Neural cell (in vitro differentiated cells): Measurements from ENCODE around the gene TSG101. TPM values are rescaled to one million over a fixed set of nuclear protein-coding genes. Genes with fewer than 3 reads are reported as not detected.

Source experiments
- H2AFZ ChIP-seq: fragments of 200-600, 300-800 bp; sonication (generic), shearing (Covaris generic); 2 replicates; pipeline ENCODE4 v1.6.0; 2014; ENCODE audit warnings: low read depth, mild to moderate bottlenecking, antibody characterized with exemption, low read length, moderate library complexity
- H3F3A ChIP-seq: fragments of 200-600 bp; shearing (Covaris generic); 2 replicates; pipeline ENCODE4 v1.6.1; 2016; ENCODE audit warnings: mild to moderate bottlenecking, moderate library complexity, mixed read lengths, antibody characterized with exemption, low read length; ENCODE audit not compliant: insufficient read depth, poor library complexity, severe bottlenecking
- H3K27ac ChIP-seq: fragments of 200-600, 300-800 bp; sonication (generic), shearing (Covaris generic); 2 replicates; pipeline ENCODE4 v1.5.1; 2014; ENCODE audit warnings: mild to moderate bottlenecking, low read length, moderate library complexity
- H3K27me3 ChIP-seq: fragments of 300-800, 200-600 bp; sonication (generic), shearing (Covaris generic); 2 replicates; pipeline ENCODE4 v1.6.0; 2014; ENCODE audit warnings: mild to moderate bottlenecking, low read depth, low read length, moderate library complexity; ENCODE audit not compliant: insufficient read depth
- H3K36me3 ChIP-seq: fragments of 300-800, 200-600 bp; sonication (generic), shearing (Covaris generic); 2 replicates; pipeline ENCODE4 v1.5.1; 2014; ENCODE audit warnings: mild to moderate bottlenecking, antibody characterized with exemption, low read length, moderate library complexity; ENCODE audit not compliant: insufficient read depth
- H3K4me2 ChIP-seq: fragments of 300-800, 200-600 bp; sonication (generic), shearing (Covaris generic); 2 replicates; pipeline ENCODE4 v1.6.0; 2014; ENCODE audit warnings: mild to moderate bottlenecking, low read length
- H3K4me3 ChIP-seq: fragments of 300-800, 200-600 bp; sonication (generic), shearing (Covaris generic); 2 replicates; pipeline ENCODE4 v1.5.1; 2014; ENCODE audit warnings: mild to moderate bottlenecking, low read length, moderate library complexity
- H3K79me2 ChIP-seq: fragments of 200-600 bp; shearing (Covaris generic); replicated peaks from 2 replicates; pipeline ENCODE4 v1.6.0; 2014; ENCODE audit warnings: mild to moderate bottlenecking, low read length, moderate library complexity; ENCODE audit not compliant: insufficient read depth
- H3K9ac ChIP-seq: fragments of 300-800, 200-600 bp; sonication (generic), shearing (Covaris generic); 2 replicates; pipeline ENCODE4 v1.6.1; 2016; ENCODE audit warnings: mild to moderate bottlenecking, low read length, mixed read lengths
- H3K9me2 ChIP-seq: fragments of 200-600 bp; shearing (Covaris generic); 2 replicates; pipeline ENCODE4 v1.6.1; 2016; ENCODE audit warnings: mild to moderate bottlenecking, low read length, mixed read lengths; ENCODE audit not compliant: insufficient read depth
- H3K9me3 ChIP-seq: fragments of 200-600, 300-800 bp; sonication (generic), shearing (Covaris generic); 2 replicates; pipeline ENCODE4 v1.6.1; 2016; ENCODE audit warnings: mild to moderate bottlenecking, mixed run types, low read length, moderate library complexity, mixed read lengths
- H4K20me1 ChIP-seq: fragments of 200-600 bp; shearing (Covaris generic); 2 replicates; pipeline ENCODE4 v1.6.1; 2016; ENCODE audit warnings: mild to moderate bottlenecking, mixed run types; ENCODE audit not compliant: insufficient read depth
- CTCF ChIP-seq: fragments of 450-650 bp; IDR thresholded peaks from 2 replicates; pipeline ENCODE4 v1.5.1; 2014; ENCODE audit warnings: antibody characterized with exemption, mild to moderate bottlenecking, moderate library complexity; ENCODE audit not compliant: poor library complexity, severe bottlenecking
- EP300 ChIP-seq: fragments of 450-650 bp; conservative IDR thresholded peaks from 2 replicates; pipeline ENCODE4 v1.6.1; 2014; ENCODE audit warnings: antibody characterized with exemption, mild to moderate bottlenecking, moderate library complexity; ENCODE audit not compliant: poor library complexity, severe bottlenecking
- EZH2 ChIP-seq: fragments of 200-600, 300-800 bp; shearing (Covaris generic), sonication (generic); IDR thresholded peaks from 2 replicates; pipeline ENCODE4 v1.6.1; 2014; ENCODE audit warnings: antibody characterized with exemption, low read length, borderline replicate concordance, mild to moderate bottlenecking; ENCODE audit not compliant: insufficient read depth, poor library complexity, severe bottlenecking
- MXI1 ChIP-seq: fragments of 450-650 bp; conservative IDR thresholded peaks from 2 replicates; pipeline ENCODE4 v1.6.1; 2014; ENCODE audit warnings: antibody characterized with exemption, mild to moderate bottlenecking; ENCODE audit not compliant: poor library complexity, severe bottlenecking
- POLR2AphosphoS5 ChIP-seq: IDR thresholded peaks from 2 replicates; pipeline ENCODE4 v1.6.1; 2012
- RAD21 ChIP-seq: fragments of 450-650 bp; conservative IDR thresholded peaks from 2 replicates; pipeline ENCODE4 v1.6.1; 2014; ENCODE audit warnings: antibody characterized with exemption, mild to moderate bottlenecking, moderate library complexity
- REST ChIP-seq: IDR thresholded peaks from 2 replicates; pipeline ENCODE4 v1.6.1; 2012; ENCODE audit warnings: borderline replicate concordance
- SMC3 ChIP-seq: fragments of 450-650 bp; conservative IDR thresholded peaks from 2 replicates; pipeline ENCODE4 v1.6.1; 2014; ENCODE audit warnings: antibody characterized with exemption, mild to moderate bottlenecking, moderate library complexity; ENCODE audit not compliant: poor library complexity
- TAF1 ChIP-seq: IDR thresholded peaks from 2 replicates; pipeline ENCODE4 v1.6.1; 2012; ENCODE audit warnings: low read depth
- polyA plus RNA-seq: library from polyadenylated mRNA; depleted of rRNA; stranded (reverse); fragments of >200 nt; gene quantifications from 2 replicates; pipeline ENCODE4 v1.2.3, GENCODE V29; 2014

Gene TSG101
- polyA plus RNA-seq, 1 donor from 2014 or later = 115 TPM

- H3K27ac ChIP-seq = no peak within 1 kb of the TSS
- H3K4me2 ChIP-seq = no peak within 1 kb of the TSS
- no peak for TF ChIP-seq POLR2AphosphoS5
- no peak for TF ChIP-seq EP300
- no peak for TF ChIP-seq RAD21
- TF ChIP-seq SMC3 = no peak
- no peak for TF ChIP-seq CTCF
- no peak for TF ChIP-seq EZH2
- no peak for TF ChIP-seq MXI1
- no peak for TF ChIP-seq TAF1
- TF ChIP-seq REST = no peak
- no peaks in the 10 kb centered on the region for H3F3A ChIP-seq
- no peaks in the 10 kb centered on the region for H3K36me3 ChIP-seq
- no peak within 1 kb of the TSS for H3K4me3 ChIP-seq
- no peaks in the 10 kb centered on the region for H3K9me2 ChIP-seq
- H3K9me3 ChIP-seq = no peaks in the 10 kb centered on the region
- H4K20me1 ChIP-seq = no peaks in the 10 kb centered on the region
- no peaks in the 10 kb centered on the region for H3K27me3 ChIP-seq
- H2AFZ ChIP-seq = no peak within 1 kb of the TSS
- H3K79me2 ChIP-seq = no peaks in the 10 kb centered on the region
- H3K9ac ChIP-seq = no peak within 1 kb of the TSS
Measured at GRCh38 chr11:18455686-18456372, 70.9 kb downstream of the TSG101 start, which contains the start of gene LDHAL6A. Gene LDHAL6A, plus strand, starts transcription at chr11:18455856. Its CDS starts 825 bp downstream, at chr11:18456681.

GRCh38 chr11:18452927-18453326, 73.8 kb downstream of the TSG101 start:
- Histone ChIP-seq H3K9me3 (no peaks in the 10 kb centered on the region), H2AFZ (no peak overlapping the region), H3K9ac (no peak overlapping the region), H3K79me2 (no peaks in the 10 kb centered on the region), H3K27me3 (no peaks in the 10 kb centered on the region), H3K9me2 (no peaks in the 10 kb centered on the region), H3K4me3 (no peak overlapping the region), H4K20me1 (no peaks in the 10 kb centered on the region), H3F3A (no peaks in the 10 kb centered on the region), H3K4me2 (no peak overlapping the region), H3K36me3 (no peaks in the 10 kb centered on the region), H3K27ac (no peak overlapping the region)
- TF ChIP-seq TAF1 (no peak), EZH2 (no peak), RAD21 (no peak), SMC3 (no peak), CTCF (no peak), REST (no peak), EP300 (no peak), POLR2AphosphoS5 (no peak), MXI1 (no peak)
